ENCODE measurements around the gene FOXN1. TPM values are rescaled to one million over a fixed set of nuclear protein-coding genes. Genes with fewer than 3 reads are reported as not detected.

FOXN1 gene
- total RNA-seq, 4 donors from 2014 or later, result not detected

- no peak overlapping the region for H3K27ac ChIP-seq
- H3K27me3 ChIP-seq, result no peaks in the 10 kb centered on the region
- no peaks in the 10 kb centered on the region for H3K9me3 ChIP-seq
- H3K36me3 ChIP-seq, result no peaks in the 10 kb centered on the region
- WGBS, 2 donors, result 73 to 84% methylated on average over 8 of the region's 8 CpGs
- no peak overlapping the region for H3K4me3 ChIP-seq
- DNase-seq (ENCODE audit: low spot score in 2 of 2), result no peak
- H3K4me1 ChIP-seq, result no peaks in the 10 kb centered on the region
- TF ChIP-seq CTCF (IDR thresholded peaks at IDR 0.05) (no peak), EP300 (IDR thresholded peaks at IDR 0.05) (no peak), POLR2A (IDR thresholded peaks at IDR 0.05) (no peak)
These were observed 20.2 kb downstream of the FOXN1 start for GRCh38 chr17:28526381-28526780.

- Histone ChIP-seq H3K27ac (no peak overlapping the region), H3K27me3 (no peaks in the 10 kb centered on the region), H3K4me1 (no peaks in the 10 kb centered on the region), H3K9me3 (no peaks in the 10 kb centered on the region), H3K4me3 (no peak overlapping the region), H3K36me3 (no peaks in the 10 kb centered on the region)
- WGBS, 2 donors, result 93 to 94% methylated on average over 2 of the region's 2 CpGs
- no peak for TF ChIP-seq POLR2A (IDR thresholded peaks at IDR 0.05)
- no peak for TF ChIP-seq CTCF (IDR thresholded peaks at IDR 0.05)
- TF ChIP-seq EP300 (IDR thresholded peaks at IDR 0.05), result no peak
- no peak for DNase-seq (ENCODE audit: low spot score in 2 of 2)
These were observed 21.1 kb downstream of the FOXN1 start for GRCh38 chr17:28527181-28527681.

GRCh38 chr17:28527859-28528258, 21.7 kb downstream of the FOXN1 start:
- Histone ChIP-seq H3K27ac (no peak overlapping the region), H3K4me1 (no peaks in the 10 kb centered on the region), H3K9me3 (no peaks in the 10 kb centered on the region), H3K36me3 (no peaks in the 10 kb centered on the region), H3K27me3 (no peaks in the 10 kb centered on the region), H3K4me3 (no peak overlapping the region)
- WGBS, 2 donors, result 91 to 100% methylated on average over 2 of the region's 2 CpGs
- TF ChIP-seq EP300 (IDR thresholded peaks at IDR 0.05) (no peak), POLR2A (IDR thresholded peaks at IDR 0.05) (no peak), CTCF (IDR thresholded peaks at IDR 0.05) (no peak)
- DNase-seq (ENCODE audit: low spot score in 2 of 2), result no peak

GRCh38 chr17:28528327-28529012, 22.3 kb downstream of the FOXN1 start:
- no peak overlapping the region for H3K4me3 ChIP-seq
- no peaks in the 10 kb centered on the region for H3K4me1 ChIP-seq
- WGBS, 2 donors, result 66 to 67% methylated on average over 9 of the region's 9 CpGs
- H3K9me3 ChIP-seq, result no peaks in the 10 kb centered on the region
- no peak for DNase-seq (ENCODE audit: low spot score in 2 of 2)
- H3K36me3 ChIP-seq, result no peaks in the 10 kb centered on the region
- H3K27me3 ChIP-seq, result no peaks in the 10 kb centered on the region
- no peak overlapping the region for H3K27ac ChIP-seq
- TF ChIP-seq POLR2A (IDR thresholded peaks at IDR 0.05) (no peak), CTCF (IDR thresholded peaks at IDR 0.05) (no peak), EP300 (IDR thresholded peaks at IDR 0.05) (no peak)

GRCh38 chr17:28529013-28529400, 22.9 kb downstream of the FOXN1 start:
- Histone ChIP-seq H3K4me3 (no peak overlapping the region), H3K27ac (no peak overlapping the region), H3K9me3 (no peaks in the 10 kb centered on the region), H3K4me1 (no peaks in the 10 kb centered on the region), H3K36me3 (no peaks in the 10 kb centered on the region), H3K27me3 (no peaks in the 10 kb centered on the region)
- TF ChIP-seq EP300 (IDR thresholded peaks at IDR 0.05), result no peak
- DNase-seq (ENCODE audit: low spot score in 2 of 2), result no peak
- WGBS, 2 donors, result 87 to 88% methylated on average over 3 of the region's 3 CpGs
